ENCODE data around the gene BCAS4.
A peak's percentile ranks its signal among the peaks of the same experiment; 100 is the strongest.
"Not testable (repeated sequence)": the region's sequence is repeated elsewhere in the genome, so short reads cannot be mapped to it uniquely, and the experiment has no call there.

BCAS4 gene

DNA sequence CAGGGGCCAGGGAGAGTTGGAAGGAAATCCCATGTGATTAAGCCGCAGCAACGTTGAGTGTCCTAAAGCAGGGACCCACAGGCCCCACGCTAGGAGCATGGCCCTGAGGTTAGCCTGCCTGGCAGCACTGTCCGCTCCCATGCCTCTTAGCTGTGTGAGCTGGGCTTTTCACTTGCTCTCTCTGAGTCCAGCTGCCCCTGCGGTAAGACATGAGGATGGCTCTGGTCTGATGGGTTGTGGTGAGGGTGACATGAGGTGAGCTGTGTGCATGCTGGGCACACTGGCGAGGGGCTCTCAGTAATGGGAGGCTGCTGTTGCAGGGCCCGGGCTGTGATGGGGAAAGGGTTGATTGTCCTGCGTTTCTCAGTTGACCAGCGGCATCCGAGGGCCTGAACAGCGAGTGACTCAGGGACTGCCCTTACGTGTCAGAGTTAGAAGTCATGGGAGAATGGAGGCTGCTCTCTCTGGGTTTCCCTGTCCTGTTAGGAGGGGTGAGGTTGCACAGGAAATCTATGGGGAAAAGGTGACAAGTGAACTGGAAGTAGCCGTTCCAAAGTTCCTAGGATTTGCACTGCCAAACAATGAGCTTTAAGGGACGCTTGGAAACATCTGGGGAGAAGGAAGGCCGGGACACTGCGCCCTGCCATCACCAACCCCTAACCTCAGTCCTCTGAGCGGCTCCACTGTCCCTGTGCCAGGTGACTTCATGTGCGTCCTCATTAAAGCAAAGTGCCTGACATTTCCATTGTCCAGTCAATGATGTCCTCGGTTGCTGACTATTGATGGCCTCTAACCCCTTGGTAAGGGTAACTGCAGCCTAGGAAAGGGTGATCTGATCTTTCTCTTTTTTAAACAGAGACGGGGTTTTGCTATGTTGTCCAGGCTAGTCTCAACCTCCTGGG, 85.0 kb downstream of the BCAS4 start:
- Histone ChIP-seq H2BK5ac (ENCODE audit: low read length) (no peak overlapping the region), H2BK120ac (ENCODE audit: low read depth, low read length) (no peak overlapping the region), H3K79me1 (ENCODE audit: low read depth, low read length) (peaks cover 4% of the 10 kb centered on the region), H3K27me3 (ENCODE audit: control insufficient read depth in 3 of 3, insufficient read depth in 3 of 3, low read depth in 1 of 3, low read length in 3 of 3) (no peaks in the 10 kb centered on the region), H3K4me2 (ENCODE audit: insufficient read depth, low read length, poor library complexity, severe bottlenecking) (no peak overlapping the region), H3K27ac (replicated peaks; ENCODE audit: low read length) (no peak overlapping the region), H3K9me3 (replicated peaks in 1 of 2; ENCODE audit: control insufficient read depth in 2 of 2, insufficient read depth in 1 of 2, low read depth in 1 of 2, low read length in 2 of 2) (peaks cover 0 to 9% of the 10 kb centered on the region in 2 donors), H2BK15ac (ENCODE audit: low read length) (no peak overlapping the region), H3K4me1 (ENCODE audit: control insufficient read depth in 2 of 2, insufficient read depth in 1 of 2, low read depth in 1 of 2, low read length in 2 of 2) (no peaks in the 10 kb centered on the region), H2AFZ (ENCODE audit: low read length) (no peak overlapping the region), H3K18ac (ENCODE audit: low read length) (peak overlapping the region; percentile 80), H2BK12ac (ENCODE audit: low read length) (peak overlapping the region; percentile 6), H3K36me3 (replicated peaks in 1 of 2; ENCODE audit: control insufficient read depth in 2 of 2, insufficient read depth in 2 of 2, low read length in 2 of 2) (peaks cover 8 to 14% of the 10 kb centered on the region in 2 donors), H3K4me3 (ENCODE audit: low read length in 2 of 2) (no peak overlapping the region), H2AK5ac (ENCODE audit: low read depth, low read length) (no peak overlapping the region), H3K14ac (ENCODE audit: low read length) (no peak overlapping the region), H3K23ac (ENCODE audit: low read depth, low read length, poor library complexity) (peak overlapping the region; percentile 65), H4K91ac (ENCODE audit: low read depth, low read length, poor library complexity) (no peak overlapping the region), H3K9ac (ENCODE audit: low read depth, low read length, poor library complexity) (peak overlapping the region; percentile 30), H4K8ac (ENCODE audit: low read depth, low read length) (no peak overlapping the region), H3K4ac (ENCODE audit: low read length) (no peak overlapping the region)
- no CpG with 5 or more reads among the region's 20 CpGs for WGBS, 2 donors (ENCODE audit: extremely low coverage in 2 of 2, insufficient read length in 2 of 2, insufficient replicate concordance in 1 of 2)
- no peak for DNase-seq (ENCODE audit: low spot score)

DNA sequence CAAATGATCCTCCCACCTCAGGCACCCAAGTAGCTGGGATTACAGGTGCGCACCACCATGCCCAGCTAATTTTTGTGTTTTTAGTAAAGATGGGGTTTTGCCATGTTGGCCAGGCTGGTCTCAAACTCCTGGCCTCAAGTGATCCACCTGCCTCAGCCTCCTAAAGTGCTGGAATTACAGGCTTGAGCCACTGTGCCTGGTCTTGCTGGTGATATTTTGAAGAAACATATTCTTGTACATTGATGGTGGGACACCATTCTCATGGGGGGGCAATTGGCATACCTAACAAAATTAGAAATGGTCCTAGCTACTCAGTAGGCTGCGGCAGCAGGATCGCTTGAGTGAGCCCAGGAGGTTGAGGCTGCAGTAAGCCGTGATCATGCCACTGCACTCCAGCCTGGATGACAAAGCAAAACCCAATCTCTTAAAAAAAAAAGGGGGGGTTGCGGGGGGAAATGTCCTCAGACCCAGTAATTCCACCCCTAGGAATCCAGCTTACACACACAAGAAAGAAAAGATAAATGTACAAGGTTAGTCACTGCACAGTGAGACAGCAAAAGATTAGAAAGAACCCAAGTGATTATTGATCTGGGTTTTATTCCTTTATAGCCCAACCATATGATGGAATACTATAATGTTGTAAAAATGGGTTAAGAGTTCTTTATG, 87.0 kb downstream of the BCAS4 start:
- not testable (repeated sequence) for H2BK5ac ChIP-seq (ENCODE audit: low read length); H4K91ac ChIP-seq (ENCODE audit: low read depth, low read length, poor library complexity); H2AFZ ChIP-seq (ENCODE audit: low read length); H3K4me1 ChIP-seq (ENCODE audit: control insufficient read depth in 2 of 2, insufficient read depth in 1 of 2, low read depth in 1 of 2, low read length in 2 of 2); H3K4ac ChIP-seq (ENCODE audit: low read length); H3K27me3 ChIP-seq (ENCODE audit: control insufficient read depth in 3 of 3, insufficient read depth in 3 of 3, low read depth in 1 of 3, low read length in 3 of 3); H3K23ac ChIP-seq (ENCODE audit: low read depth, low read length, poor library complexity); H3K4me3 ChIP-seq (ENCODE audit: low read length in 2 of 2); DNase-seq (ENCODE audit: low spot score); H3K14ac ChIP-seq (ENCODE audit: low read length); H3K27ac ChIP-seq (replicated peaks; ENCODE audit: low read length); H3K79me1 ChIP-seq (ENCODE audit: low read depth, low read length); H3K9ac ChIP-seq (ENCODE audit: low read depth, low read length, poor library complexity); H3K9me3 ChIP-seq (replicated peaks in 1 of 2; ENCODE audit: control insufficient read depth in 2 of 2, insufficient read depth in 1 of 2, low read depth in 1 of 2, low read length in 2 of 2); H3K18ac ChIP-seq (ENCODE audit: low read length); H2BK15ac ChIP-seq (ENCODE audit: low read length); H2BK12ac ChIP-seq (ENCODE audit: low read length); H3K4me2 ChIP-seq (ENCODE audit: insufficient read depth, low read length, poor library complexity, severe bottlenecking); H2BK120ac ChIP-seq (ENCODE audit: low read depth, low read length); H4K8ac ChIP-seq (ENCODE audit: low read depth, low read length); H2AK5ac ChIP-seq (ENCODE audit: low read depth, low read length)
- no CpG with 5 or more reads among the region's 5 CpGs for WGBS, 2 donors (ENCODE audit: extremely low coverage in 2 of 2, insufficient read length in 2 of 2, insufficient replicate concordance in 1 of 2)
- H3K36me3 ChIP-seq (replicated peaks in 1 of 2; ENCODE audit: control insufficient read depth in 2 of 2, insufficient read depth in 2 of 2, low read length in 2 of 2) = peaks cover 5 to 13% of the 10 kb centered on the region in 2 donors

DNA sequence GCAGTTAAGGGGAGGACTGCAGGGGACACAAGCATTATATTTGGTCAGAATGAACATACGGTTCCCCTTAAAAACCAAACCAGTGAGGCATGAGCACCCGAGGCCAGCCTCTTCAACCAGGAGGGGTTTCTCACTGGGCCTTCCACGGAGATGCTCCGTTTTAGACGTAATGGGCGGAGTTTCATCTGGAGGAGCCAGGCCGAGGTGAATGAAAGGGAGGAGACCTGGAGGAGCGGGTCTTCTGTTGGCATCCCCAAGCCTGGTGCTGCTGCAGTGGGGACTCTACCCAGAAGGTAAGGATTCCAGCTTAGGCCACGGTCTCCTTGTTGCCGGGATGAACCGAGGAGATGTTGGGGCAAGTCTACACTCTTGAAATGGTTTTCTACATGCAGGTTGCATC, 89.0 kb downstream of the BCAS4 start:
- H3K4me3 ChIP-seq (ENCODE audit: low read length in 2 of 2) = no peak overlapping the region
- no CpG with 5 or more reads among the region's 11 CpGs for WGBS, 2 donors (ENCODE audit: extremely low coverage in 2 of 2, insufficient read length in 2 of 2, insufficient replicate concordance in 1 of 2)
- no peak overlapping the region for H4K8ac ChIP-seq (ENCODE audit: low read depth, low read length)
- no peak overlapping the region for H3K18ac ChIP-seq (ENCODE audit: low read length)
- H2BK12ac ChIP-seq (ENCODE audit: low read length) = no peak overlapping the region
- no peak overlapping the region for H2AK5ac ChIP-seq (ENCODE audit: low read depth, low read length)
- H3K9me3 ChIP-seq (replicated peaks in 1 of 2; ENCODE audit: control insufficient read depth in 2 of 2, insufficient read depth in 1 of 2, low read depth in 1 of 2, low read length in 2 of 2) = peaks cover 0 to 9% of the 10 kb centered on the region in 2 donors
- no peak overlapping the region for H3K9ac ChIP-seq (ENCODE audit: low read depth, low read length, poor library complexity)
- H4K91ac ChIP-seq (ENCODE audit: low read depth, low read length, poor library complexity) = no peak overlapping the region
- H3K36me3 ChIP-seq (replicated peaks in 1 of 2; ENCODE audit: control insufficient read depth in 2 of 2, insufficient read depth in 2 of 2, low read length in 2 of 2) = peaks cover 7 to 21% of the 10 kb centered on the region in 2 donors
- no peaks in the 10 kb centered on the region for H3K4me1 ChIP-seq (ENCODE audit: control insufficient read depth in 2 of 2, insufficient read depth in 1 of 2, low read depth in 1 of 2, low read length in 2 of 2)
- no peak overlapping the region for H3K4me2 ChIP-seq (ENCODE audit: insufficient read depth, low read length, poor library complexity, severe bottlenecking)
- no peak for DNase-seq (ENCODE audit: low spot score)
- H3K27me3 ChIP-seq (ENCODE audit: control insufficient read depth in 3 of 3, insufficient read depth in 3 of 3, low read depth in 1 of 3, low read length in 3 of 3) = no peaks in the 10 kb centered on the region
- H3K14ac ChIP-seq (ENCODE audit: low read length) = no peak overlapping the region
- H3K79me1 ChIP-seq (ENCODE audit: low read depth, low read length) = no peaks in the 10 kb centered on the region
- H3K23ac ChIP-seq (ENCODE audit: low read depth, low read length, poor library complexity) = no peak overlapping the region
- H2BK15ac ChIP-seq (ENCODE audit: low read length) = no peak overlapping the region
- H2BK120ac ChIP-seq (ENCODE audit: low read depth, low read length) = no peak overlapping the region
- H3K27ac ChIP-seq (replicated peaks; ENCODE audit: low read length) = no peak overlapping the region
- no peak overlapping the region for H2AFZ ChIP-seq (ENCODE audit: low read length)
- H3K4ac ChIP-seq (ENCODE audit: low read length) = no peak overlapping the region
- H2BK5ac ChIP-seq (ENCODE audit: low read length) = no peak overlapping the region

DNA sequence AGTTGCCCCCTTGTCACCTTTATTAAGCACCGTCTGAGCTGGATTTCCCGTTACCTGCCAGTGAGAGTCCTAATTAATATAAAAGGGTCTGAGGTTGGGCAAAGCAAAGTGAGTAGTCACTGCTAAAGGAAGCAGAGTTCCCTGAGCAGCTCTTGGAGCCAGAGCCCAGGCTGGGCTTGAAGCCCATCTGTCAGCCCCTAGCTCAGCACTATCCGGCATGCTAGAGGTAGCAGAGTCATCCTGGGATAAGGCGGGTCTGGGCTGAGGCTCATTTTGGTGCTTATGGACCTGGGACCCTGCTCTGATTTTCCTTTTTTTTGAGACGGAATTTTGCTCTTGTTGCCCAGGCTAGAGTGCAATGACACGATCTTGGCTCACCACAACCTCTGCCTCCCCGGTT, 90.2 kb downstream of the BCAS4 start:
- H3K9me3 ChIP-seq (replicated peaks in 1 of 2; ENCODE audit: control insufficient read depth in 2 of 2, insufficient read depth in 1 of 2, low read depth in 1 of 2, low read length in 2 of 2) = peaks cover 0 to 9% of the 10 kb centered on the region in 2 donors
- no peak overlapping the region for H2BK15ac ChIP-seq (ENCODE audit: low read length)
- H3K79me1 ChIP-seq (ENCODE audit: low read depth, low read length) = no peaks in the 10 kb centered on the region
- no peak overlapping the region for H4K8ac ChIP-seq (ENCODE audit: low read depth, low read length)
- no peak overlapping the region for H3K14ac ChIP-seq (ENCODE audit: low read length)
- no peak overlapping the region for H2AK5ac ChIP-seq (ENCODE audit: low read depth, low read length)
- H4K91ac ChIP-seq (ENCODE audit: low read depth, low read length, poor library complexity) = no peak overlapping the region
- no peaks in the 10 kb centered on the region for H3K27me3 ChIP-seq (ENCODE audit: control insufficient read depth in 3 of 3, insufficient read depth in 3 of 3, low read depth in 1 of 3, low read length in 3 of 3)
- no peaks in the 10 kb centered on the region for H3K4me1 ChIP-seq (ENCODE audit: control insufficient read depth in 2 of 2, insufficient read depth in 1 of 2, low read depth in 1 of 2, low read length in 2 of 2)
- H3K9ac ChIP-seq (ENCODE audit: low read depth, low read length, poor library complexity) = no peak overlapping the region
- H3K23ac ChIP-seq (ENCODE audit: low read depth, low read length, poor library complexity) = no peak overlapping the region
- H3K18ac ChIP-seq (ENCODE audit: low read length) = no peak overlapping the region
- H2BK12ac ChIP-seq (ENCODE audit: low read length) = no peak overlapping the region
- H2AFZ ChIP-seq (ENCODE audit: low read length) = no peak overlapping the region
- WGBS, 2 donors (ENCODE audit: extremely low coverage in 2 of 2, insufficient read length in 2 of 2, insufficient replicate concordance in 1 of 2) = no CpG with 5 or more reads among the region's 7 CpGs
- no peak overlapping the region for H3K4me2 ChIP-seq (ENCODE audit: insufficient read depth, low read length, poor library complexity, severe bottlenecking)
- no peak overlapping the region for H3K27ac ChIP-seq (replicated peaks; ENCODE audit: low read length)
- no peak overlapping the region for H3K4ac ChIP-seq (ENCODE audit: low read length)
- H2BK120ac ChIP-seq (ENCODE audit: low read depth, low read length) = no peak overlapping the region
- H2BK5ac ChIP-seq (ENCODE audit: low read length) = no peak overlapping the region
- H3K4me3 ChIP-seq (ENCODE audit: low read length in 2 of 2) = no peak overlapping the region
- no peak for DNase-seq (ENCODE audit: low spot score)
- H3K36me3 ChIP-seq (replicated peaks in 1 of 2; ENCODE audit: control insufficient read depth in 2 of 2, insufficient read depth in 2 of 2, low read length in 2 of 2) = peaks cover 9 to 32% of the 10 kb centered on the region in 2 donors

Measured in neuronal stem cell (in vitro differentiated cells).